Subcutaneous abdominal adipose tissue (tissue), 5 donors: ENCODE data around the gene IRF7.

Experiments
- H3K27ac ChIP-seq: one replicate; pipeline ENCODE4 v1.7.0; 2013; ENCODE audit warnings: low read depth, mild to moderate bottlenecking, inconsistent platforms, low read length, moderate library complexity
- H3K27me3 ChIP-seq, 5 donors: one replicate each; pipeline ENCODE4 v1.7.0; 2013; ENCODE audit warnings: low read length in 5 of 5, inconsistent platforms in 1 of 5; ENCODE audit not compliant: control insufficient read depth in 5 of 5, insufficient read depth in 4 of 5
- H3K36me3 ChIP-seq, 5 donors: one replicate each; pipeline ENCODE4 v1.7.0; 2013; ENCODE audit warnings: low read length in 5 of 5; ENCODE audit not compliant: control insufficient read depth in 5 of 5, insufficient read depth in 5 of 5
- H3K4me1 ChIP-seq, 5 donors: one replicate each; pipeline ENCODE4 v1.7.0; 2013; ENCODE audit warnings: low read length in 5 of 5, mild to moderate bottlenecking in 3 of 5, moderate library complexity in 1 of 5; ENCODE audit not compliant: control insufficient read depth in 5 of 5, insufficient read depth in 5 of 5
- H3K4me3 ChIP-seq, 5 donors: one replicate each; pipeline ENCODE4 v1.7.0; 2013; ENCODE audit warnings: low read length in 5 of 5, low read depth in 1 of 5
- H3K9ac ChIP-seq, 5 donors: one replicate each; pipeline ENCODE4 v1.7.0; 2013; ENCODE audit warnings: low read length in 5 of 5, mild to moderate bottlenecking in 4 of 5, moderate library complexity in 3 of 5
- H3K9me3 ChIP-seq, 5 donors: one replicate each; pipeline ENCODE4 v1.7.0; 2013; ENCODE audit warnings: low read length in 5 of 5; ENCODE audit not compliant: control insufficient read depth in 5 of 5
- donor health status: healthy.
- donor health status: healthy.
- donor health status: healthy.
- donor health status: healthy.
- donor health status: healthy.

Gene IRF7

DNA sequence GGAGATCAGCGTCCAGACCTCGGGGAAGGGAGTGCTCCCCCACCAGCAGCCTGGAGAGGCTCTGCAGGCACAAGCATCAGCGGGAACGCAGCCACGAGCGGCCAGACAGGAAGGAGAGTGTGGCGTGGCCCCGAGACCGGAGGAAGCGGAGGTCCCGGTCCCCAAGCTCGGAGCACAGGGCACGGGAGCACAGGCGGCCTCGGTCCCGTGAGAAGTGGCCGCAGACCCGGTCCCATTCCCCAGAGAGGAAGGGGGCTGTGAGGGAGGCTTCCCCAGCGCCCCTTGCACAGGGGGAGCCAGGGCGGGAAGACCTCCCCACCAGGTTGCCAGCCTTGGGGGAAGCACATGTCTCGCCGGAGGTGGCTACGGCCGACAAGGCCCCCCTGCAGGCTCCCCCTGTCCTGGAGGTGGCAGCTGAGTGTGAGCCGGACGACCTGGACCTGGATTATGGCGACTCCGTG is 6.9 kb downstream of the IRF7 start:
- no peaks in the 10 kb centered on the region for H3K27me3 ChIP-seq
- H3K4me3 ChIP-seq = no peak overlapping the region
- no peak overlapping the region for H3K27ac ChIP-seq
- no peaks in the 10 kb centered on the region for H3K9me3 ChIP-seq
- H3K4me1 ChIP-seq = peaks cover 0 to 16% (median 2%) of the 10 kb centered on the region in 5 donors
- H3K36me3 ChIP-seq = peaks cover 0 to 96% (median 94%) of the 10 kb centered on the region in 5 donors
- no peak overlapping the region for H3K9ac ChIP-seq

DNA sequence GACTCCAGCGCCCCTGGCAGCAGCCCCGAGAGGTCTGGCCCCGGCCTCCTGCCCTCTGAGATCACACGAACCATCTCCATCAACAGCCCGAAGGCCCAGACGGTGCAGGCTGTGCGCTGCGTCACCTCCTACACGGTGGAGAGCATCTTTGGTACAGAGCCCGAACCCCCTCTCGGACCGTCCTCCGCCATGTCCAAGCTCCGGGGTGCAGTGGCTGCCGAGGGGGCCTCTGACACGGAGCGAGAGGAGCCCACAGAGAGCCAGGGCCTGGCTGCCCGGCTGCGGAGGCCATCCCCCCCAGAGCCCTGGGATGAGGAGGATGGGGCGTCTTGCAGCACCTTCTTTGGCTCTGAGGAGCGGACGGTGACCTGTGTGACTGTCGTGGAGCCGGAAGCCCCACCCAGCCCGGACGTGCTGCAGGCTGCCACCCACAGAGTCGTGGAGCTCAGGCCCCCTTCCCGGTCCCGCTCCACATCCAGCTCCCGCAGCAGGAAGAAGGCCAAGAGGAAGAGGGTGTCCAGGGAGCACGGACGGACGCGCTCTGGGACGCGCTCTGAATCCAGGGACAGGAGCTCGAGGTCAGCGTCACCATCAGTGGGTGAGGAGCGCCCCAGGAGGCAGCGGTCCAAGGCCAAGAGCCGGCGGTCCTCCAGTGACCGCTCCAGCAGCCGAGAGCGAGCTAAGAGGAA is 7.6 kb downstream of the IRF7 start:
- peaks cover 0 to 100% (median 96%) of the 10 kb centered on the region in 5 donors for H3K36me3 ChIP-seq
- no peaks in the 10 kb centered on the region for H3K27me3 ChIP-seq
- H3K27ac ChIP-seq = no peak overlapping the region
- H3K4me1 ChIP-seq = peaks cover 0 to 14% (median 0%) of the 10 kb centered on the region in 5 donors
- no peak overlapping the region for H3K9ac ChIP-seq
- H3K4me3 ChIP-seq = no peak overlapping the region
- H3K9me3 ChIP-seq = no peaks in the 10 kb centered on the region

DNA sequence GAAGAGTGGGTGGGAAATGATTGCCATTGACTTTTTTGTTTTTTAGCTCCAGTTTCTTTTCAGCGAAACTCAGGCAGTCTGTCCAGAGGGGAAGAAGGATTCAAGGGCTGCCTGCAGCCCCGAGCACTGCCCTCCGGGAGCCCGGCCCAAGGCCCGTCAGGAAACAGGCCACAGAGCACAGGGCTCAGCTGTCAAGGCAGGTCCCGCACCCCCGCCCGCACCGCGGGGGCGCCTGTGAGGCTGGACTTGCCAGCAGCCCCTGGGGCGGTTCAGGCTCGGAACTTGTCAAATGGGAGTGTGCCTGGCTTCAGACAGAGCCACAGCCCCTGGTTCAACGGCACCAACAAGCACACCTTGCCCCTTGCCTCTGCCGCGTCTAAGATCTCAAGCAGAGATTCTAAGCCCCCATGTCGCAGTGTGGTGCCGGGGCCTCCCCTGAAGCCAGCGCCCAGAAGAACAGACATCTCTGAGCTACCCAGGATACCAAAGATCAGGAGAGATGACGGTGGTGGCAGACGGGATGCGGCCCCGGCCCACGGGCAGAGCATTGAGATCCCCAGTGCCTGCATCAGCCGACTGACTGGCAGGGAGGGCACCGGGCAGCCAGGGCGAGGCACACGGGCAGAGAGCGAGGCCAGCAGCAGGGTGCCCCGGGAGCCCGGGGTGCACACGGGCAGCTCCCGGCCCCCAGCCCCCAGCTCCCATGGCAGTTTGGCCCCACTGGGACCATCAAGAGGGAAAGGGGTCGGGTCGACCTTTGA is 8.6 kb downstream of the IRF7 start:
- no peaks in the 10 kb centered on the region for H3K9me3 ChIP-seq
- H3K4me3 ChIP-seq = no peak overlapping the region
- no peak overlapping the region for H3K27ac ChIP-seq
- H3K36me3 ChIP-seq = peaks cover 0 to 100% (median 94%) of the 10 kb centered on the region in 5 donors
- no peak overlapping the region for H3K9ac ChIP-seq
- peaks cover 0 to 14% (median 0%) of the 10 kb centered on the region in 5 donors for H3K4me1 ChIP-seq
- no peaks in the 10 kb centered on the region for H3K27me3 ChIP-seq

DNA sequence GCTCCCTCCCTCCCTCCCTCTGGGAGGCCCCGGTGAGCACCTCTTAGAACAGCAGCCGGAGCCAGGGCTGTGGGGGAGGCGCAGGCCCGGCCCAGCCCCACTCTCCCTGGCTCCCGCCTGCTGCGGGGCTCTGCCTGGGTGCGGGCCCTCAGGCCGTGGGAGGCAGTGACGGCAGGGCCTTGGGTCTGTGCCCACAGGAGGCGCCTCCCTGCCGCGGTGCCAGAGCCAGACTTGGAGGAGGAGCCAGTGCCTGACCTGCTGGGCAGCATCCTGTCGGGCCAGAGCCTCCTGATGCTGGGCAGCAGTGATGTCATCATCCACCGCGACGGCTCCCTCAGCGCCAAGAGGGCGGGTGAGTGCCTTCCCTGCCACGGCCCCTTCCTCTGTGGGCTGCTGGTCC is 9.5 kb downstream of the IRF7 start:
- H3K9ac ChIP-seq = no peak overlapping the region

DNA sequence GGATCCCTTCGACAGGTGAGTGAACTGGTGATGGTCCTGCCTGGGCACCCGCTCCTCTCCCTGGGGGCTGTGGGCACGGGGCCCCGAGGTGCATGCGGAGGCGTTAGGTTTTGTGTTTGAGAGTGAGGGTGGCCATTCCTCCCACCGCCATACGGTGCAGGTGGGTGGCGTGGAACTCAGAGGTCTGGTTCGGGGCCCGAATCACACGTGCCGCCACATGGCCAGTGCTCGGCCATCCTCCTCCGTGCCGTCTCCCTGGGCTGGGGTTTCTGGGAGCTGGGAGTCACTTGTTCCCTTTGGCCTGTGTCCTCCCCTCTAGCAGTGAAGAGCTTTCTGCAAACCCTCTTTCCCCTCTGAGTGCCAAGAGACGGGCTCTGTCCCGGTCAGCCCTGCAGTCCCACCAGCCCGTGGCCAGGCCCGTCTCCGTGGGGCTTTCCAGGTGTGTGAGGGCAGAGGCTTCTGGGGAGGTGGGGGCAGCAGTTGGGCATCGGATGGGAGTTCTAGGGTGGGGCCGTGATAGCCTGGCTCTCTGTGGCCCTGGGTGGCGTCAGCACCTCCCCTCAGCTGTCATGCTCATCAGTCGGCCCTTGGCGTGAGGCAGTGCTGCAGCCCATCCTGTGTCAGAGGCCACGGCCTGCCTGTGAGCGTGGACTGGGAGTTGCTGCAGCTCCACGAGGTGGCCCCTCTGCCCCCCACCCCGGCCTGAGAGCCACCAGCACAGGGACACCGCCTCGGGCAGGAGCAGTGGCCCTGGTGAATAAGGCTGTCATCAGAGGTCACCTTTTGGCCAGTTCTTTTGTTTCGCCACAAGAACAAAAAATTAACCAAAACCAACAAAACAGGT is 10.2 kb downstream of the IRF7 start:
- Histone ChIP-seq H3K4me3 (no peak overlapping the region), H3K27ac (no peak overlapping the region), H3K4me1 (peaks cover 0 to 14% (median 0%) of the 10 kb centered on the region in 5 donors), H3K36me3 (peaks cover 0 to 97% (median 91%) of the 10 kb centered on the region in 5 donors), H3K9ac (no peak overlapping the region), H3K27me3 (no peaks in the 10 kb centered on the region), H3K9me3 (no peaks in the 10 kb centered on the region)

More for the DNA sequence above, 9.5 kb downstream of the IRF7 start:
- Histone ChIP-seq H3K36me3 (peaks cover 0 to 100% (median 93%) of the 10 kb centered on the region in 5 donors), H3K27me3 (no peaks in the 10 kb centered on the region), H3K4me3 (no peak overlapping the region), H3K27ac (no peak overlapping the region), H3K4me1 (peaks cover 0 to 14% (median 0%) of the 10 kb centered on the region in 5 donors), H3K9me3 (no peaks in the 10 kb centered on the region)

DNA sequence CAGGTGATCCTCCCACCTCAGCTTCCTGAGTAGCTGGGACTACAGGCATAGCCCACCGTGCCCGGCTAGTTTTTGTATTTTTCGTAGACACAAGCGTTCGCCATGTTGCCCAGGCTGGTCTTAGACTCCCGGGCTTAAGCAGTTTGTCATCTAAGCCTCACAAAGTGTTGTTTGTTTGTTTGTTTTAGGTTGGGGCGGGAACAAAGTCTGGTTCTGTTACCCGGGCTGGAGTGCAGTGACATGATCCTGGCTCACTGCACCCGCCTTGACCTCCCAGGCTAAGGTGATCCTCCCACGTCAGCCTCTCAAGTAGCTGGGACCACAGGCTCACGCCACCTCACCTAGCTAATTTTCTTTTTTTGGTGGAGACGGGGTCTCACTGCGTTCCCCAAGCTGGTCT is 12.6 kb downstream of the IRF7 start:
- no peaks in the 10 kb centered on the region for H3K27me3 ChIP-seq
- H3K4me3 ChIP-seq = no peak overlapping the region
- peaks cover 0 to 2% (median 0%) of the 10 kb centered on the region in 5 donors for H3K4me1 ChIP-seq
- no peak overlapping the region for H3K27ac ChIP-seq
- H3K36me3 ChIP-seq = peaks cover 0 to 94% (median 86%) of the 10 kb centered on the region in 5 donors
- no peaks in the 10 kb centered on the region for H3K9me3 ChIP-seq
- no peak overlapping the region for H3K9ac ChIP-seq

DNA sequence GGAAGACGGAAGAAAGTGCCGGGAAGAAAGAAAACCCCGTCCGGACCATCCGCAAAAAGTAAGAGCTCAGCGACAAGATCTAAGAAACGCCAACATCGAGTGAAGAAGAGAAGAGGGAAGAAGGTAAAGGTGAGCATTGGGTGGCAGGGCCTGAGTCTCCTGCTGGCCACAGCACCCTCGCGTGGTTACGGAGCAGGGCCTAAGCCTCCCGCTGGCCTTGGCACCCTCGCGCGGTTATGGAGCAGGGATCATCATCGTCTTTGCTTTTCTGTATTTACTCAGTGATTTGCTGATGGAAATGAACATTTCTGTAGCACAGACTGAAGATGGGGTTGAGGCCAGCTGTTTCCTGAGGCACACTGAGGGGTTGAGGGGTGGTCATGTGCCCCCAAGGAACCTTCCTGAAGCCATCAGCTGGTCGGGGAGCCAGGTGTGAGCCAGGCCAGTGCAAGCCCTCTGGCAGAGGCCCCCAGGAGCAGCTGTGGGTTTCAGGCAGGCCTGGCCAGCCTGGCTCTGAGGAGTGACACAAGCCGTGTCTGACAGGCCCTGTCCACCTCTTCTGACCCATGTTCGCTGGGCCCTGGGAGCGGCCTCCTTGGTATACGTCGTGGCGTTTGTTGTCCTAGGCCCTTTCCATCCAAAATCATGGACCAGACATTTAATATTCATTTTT is 14.0 kb downstream of the IRF7 start:
- Histone ChIP-seq H3K9me3 (no peaks in the 10 kb centered on the region), H3K4me3 (no peak overlapping the region), H3K9ac (no peak overlapping the region), H3K36me3 (peaks cover 0 to 92% (median 85%) of the 10 kb centered on the region in 5 donors), H3K27me3 (no peaks in the 10 kb centered on the region), H3K27ac (no peak overlapping the region), H3K4me1 (no peaks in the 10 kb centered on the region)

DNA sequence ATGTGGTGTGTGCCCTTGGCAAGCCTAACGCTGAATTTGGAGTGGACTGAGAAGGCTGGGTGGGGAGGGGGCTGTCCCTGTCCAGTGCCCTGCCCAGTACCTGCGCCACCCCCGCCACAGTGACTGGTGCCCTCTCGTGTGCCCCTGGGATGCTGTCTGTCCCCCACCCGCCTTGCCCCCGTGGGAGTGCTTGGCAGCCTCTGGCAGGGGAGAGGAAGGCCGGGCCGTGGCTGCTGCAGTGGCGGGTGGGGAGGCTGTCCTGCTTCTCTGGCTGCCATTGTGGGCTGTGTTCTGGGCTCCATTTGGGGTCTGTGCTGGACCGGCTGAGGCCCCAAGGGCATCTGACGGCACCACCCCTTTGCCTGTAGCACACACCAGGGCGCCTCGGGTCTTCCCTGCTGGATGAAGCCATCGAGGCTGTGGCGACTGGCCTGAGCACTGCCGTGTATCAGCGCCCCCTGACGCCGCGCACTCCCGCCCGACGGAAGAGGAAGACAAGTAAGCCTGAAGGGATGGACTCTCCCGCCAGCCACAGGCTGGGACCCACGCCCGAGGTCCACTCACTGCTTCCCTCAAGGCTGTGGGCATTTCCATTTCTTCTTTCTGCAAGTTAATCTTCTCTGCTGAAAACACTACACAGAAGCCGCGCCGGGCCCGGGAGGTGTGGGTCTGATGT is 17.6 kb downstream of the IRF7 start:
- Histone ChIP-seq H3K27me3 (no peaks in the 10 kb centered on the region), H3K36me3 (peaks cover 0 to 92% (median 84%) of the 10 kb centered on the region in 5 donors), H3K27ac (no peak overlapping the region)

DNA sequence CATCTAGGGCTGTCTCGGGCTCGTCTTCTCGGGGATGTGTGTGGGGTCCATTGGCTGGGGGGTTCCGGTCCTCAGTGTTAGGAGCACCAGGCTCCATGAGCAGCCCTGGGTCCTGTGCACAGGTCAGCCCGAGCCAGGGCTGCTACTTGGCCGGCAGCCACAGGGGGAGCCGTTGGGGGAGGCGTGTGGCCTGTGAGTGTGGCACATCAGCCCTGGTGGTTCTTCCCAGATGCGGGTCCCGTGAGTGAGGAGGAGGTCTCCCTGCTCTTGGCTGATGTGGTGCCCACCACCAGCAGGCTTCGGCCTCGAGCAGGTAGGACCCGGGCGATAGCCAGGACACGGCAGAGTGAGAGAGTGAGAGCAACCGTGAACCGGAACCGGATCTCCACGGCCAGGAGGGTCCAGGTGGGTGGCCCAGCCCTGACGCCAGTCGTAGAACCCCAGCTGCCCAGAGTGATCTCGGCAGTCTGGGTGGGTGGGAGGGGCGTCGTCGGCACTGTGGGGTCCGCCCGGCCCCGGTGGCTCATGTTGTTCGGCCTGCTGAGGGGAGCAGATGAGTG is 18.5 kb downstream of the IRF7 start:
- Histone ChIP-seq H3K27ac (no peak overlapping the region), H3K27me3 (no peaks in the 10 kb centered on the region), H3K4me1 (no peaks in the 10 kb centered on the region), H3K9me3 (no peaks in the 10 kb centered on the region), H3K36me3 (peaks cover 0 to 92% (median 86%) of the 10 kb centered on the region in 5 donors), H3K4me3 (no peak overlapping the region), H3K9ac (no peak overlapping the region)

More for the DNA sequence above, 17.6 kb downstream of the IRF7 start:
- Histone ChIP-seq H3K9ac (no peak overlapping the region), H3K9me3 (no peaks in the 10 kb centered on the region), H3K4me1 (no peaks in the 10 kb centered on the region), H3K4me3 (no peak overlapping the region)
